ENCODE data around the gene KRTAP4-7. TPM values are rescaled to one million over a fixed set of nuclear protein-coding genes. Genes with fewer than 3 reads are reported as not detected.
"Not testable (repeated sequence)": the region's sequence is repeated elsewhere in the genome, so short reads cannot be mapped to it uniquely, and the experiment has no call there.

The KRTAP4-7 gene
- total and polyA plus RNA-seq, 9 donors: not detected

- Histone ChIP-seq H3K4me1 (ENCODE audit: control insufficient read depth, insufficient read depth, low read length) (no peaks in the 10 kb centered on the region), H3K27me3 (ENCODE audit: control insufficient read depth, insufficient read depth, low read length) (no peaks in the 10 kb centered on the region), H3K36me3 (ENCODE audit: control insufficient read depth, insufficient read depth, low read length) (no peaks in the 10 kb centered on the region), H3K4me3 (ENCODE audit: low read length) (no peak overlapping the region), H3K9me3 (replicated peaks; ENCODE audit: control insufficient read depth, low read depth, low read length) (no peaks in the 10 kb centered on the region), H3K27ac (ENCODE audit: low read length) (no peak overlapping the region)
- no peak for DNase-seq
- WGBS (ENCODE audit: insufficient coverage): 86% methylated on average over 5 of the region's 7 CpGs
These were observed 12.1 kb downstream of the KRTAP4-7 start for GRCh38 chr17:41096055-41096454.

GRCh38 chr17:41098042-41098441 is 14.1 kb downstream of the KRTAP4-7 start, which contains the start of gene KRTAP4-8:
TSS of gene KRTAP4-8 (minus strand) at chr17:41098142. CDS start at chr17:41098084, 58 bp downstream.
- H3K27ac ChIP-seq (ENCODE audit: low read length): no peak within 1 kb of the TSS
- WGBS (ENCODE audit: insufficient coverage): 50% methylated on average over 1 of the region's 4 CpGs
- H3K4me1 ChIP-seq (ENCODE audit: control insufficient read depth, insufficient read depth, low read length): no peaks in the 10 kb centered on the region
- H3K36me3 ChIP-seq (ENCODE audit: control insufficient read depth, insufficient read depth, low read length): no peaks in the 10 kb centered on the region
- H3K27me3 ChIP-seq (ENCODE audit: control insufficient read depth, insufficient read depth, low read length): no peaks in the 10 kb centered on the region
- no peak within 1 kb of the TSS for H3K4me3 ChIP-seq (ENCODE audit: low read length)
- no peak for DNase-seq
- no peaks in the 10 kb centered on the region for H3K9me3 ChIP-seq (replicated peaks; ENCODE audit: control insufficient read depth, low read depth, low read length)

- Histone ChIP-seq H3K27me3 (ENCODE audit: control insufficient read depth, insufficient read depth, low read length) (no peaks in the 10 kb centered on the region), H3K9me3 (replicated peaks; ENCODE audit: control insufficient read depth, low read depth, low read length) (no peaks in the 10 kb centered on the region), H3K4me3 (ENCODE audit: low read length) (no peak overlapping the region), H3K36me3 (ENCODE audit: control insufficient read depth, insufficient read depth, low read length) (no peaks in the 10 kb centered on the region), H3K27ac (ENCODE audit: low read length) (no peak overlapping the region), H3K4me1 (ENCODE audit: control insufficient read depth, insufficient read depth, low read length) (no peaks in the 10 kb centered on the region)
- WGBS (ENCODE audit: insufficient coverage): no CpG with 5 or more reads among the region's 6 CpGs
- no peak for DNase-seq
These were observed 14.5 kb downstream of the KRTAP4-7 start for GRCh38 chr17:41098481-41098880.

- H3K36me3 ChIP-seq (ENCODE audit: control insufficient read depth, insufficient read depth, low read length); H3K4me3 ChIP-seq (ENCODE audit: low read length); H3K27ac ChIP-seq (ENCODE audit: low read length); H3K27me3 ChIP-seq (ENCODE audit: control insufficient read depth, insufficient read depth, low read length); H3K9me3 ChIP-seq (replicated peaks; ENCODE audit: control insufficient read depth, low read depth, low read length); H3K4me1 ChIP-seq (ENCODE audit: control insufficient read depth, insufficient read depth, low read length); DNase-seq: not testable (repeated sequence)
- no CpG with 5 or more reads among the region's 7 CpGs for WGBS (ENCODE audit: insufficient coverage)
These were observed 15.9 kb downstream of the KRTAP4-7 start for GRCh38 chr17:41099682-41100480.

GRCh38 chr17:41101586-41102259 is 17.8 kb downstream of the KRTAP4-7 start, which contains the start of gene KRTAP4-16:
TSS of gene KRTAP4-16 (minus strand) at chr17:41102209. CDS start at chr17:41102209, 0 bp downstream.
- WGBS (ENCODE audit: insufficient coverage): 41% methylated on average over 9 of the region's 10 CpGs
- H3K4me3 ChIP-seq (ENCODE audit: low read length): no peak within 1 kb of the TSS
- no peaks in the 10 kb centered on the region for H3K27me3 ChIP-seq (ENCODE audit: control insufficient read depth, insufficient read depth, low read length)
- no peak for DNase-seq
- no peaks in the 10 kb centered on the region for H3K4me1 ChIP-seq (ENCODE audit: control insufficient read depth, insufficient read depth, low read length)
- H3K27ac ChIP-seq (ENCODE audit: low read length): no peak within 1 kb of the TSS
- no peaks in the 10 kb centered on the region for H3K36me3 ChIP-seq (ENCODE audit: control insufficient read depth, insufficient read depth, low read length)
- no peaks in the 10 kb centered on the region for H3K9me3 ChIP-seq (replicated peaks; ENCODE audit: control insufficient read depth, low read depth, low read length)

- Histone ChIP-seq H3K9me3 (replicated peaks; ENCODE audit: control insufficient read depth, low read depth, low read length) (no peaks in the 10 kb centered on the region), H3K4me1 (ENCODE audit: control insufficient read depth, insufficient read depth, low read length) (no peaks in the 10 kb centered on the region), H3K36me3 (ENCODE audit: control insufficient read depth, insufficient read depth, low read length) (no peaks in the 10 kb centered on the region), H3K27ac (ENCODE audit: low read length) (no peak overlapping the region), H3K27me3 (ENCODE audit: control insufficient read depth, insufficient read depth, low read length) (no peaks in the 10 kb centered on the region), H3K4me3 (ENCODE audit: low read length) (no peak overlapping the region)
- no CpG with 5 or more reads among the region's 1 CpG for WGBS (ENCODE audit: insufficient coverage)
- DNase-seq: no peak
These were observed 19.9 kb downstream of the KRTAP4-7 start for GRCh38 chr17:41103896-41104295.

GRCh38 chr17:41104386-41105038 is 20.6 kb downstream of the KRTAP4-7 start:
- not testable (repeated sequence) for H3K36me3 ChIP-seq (ENCODE audit: control insufficient read depth, insufficient read depth, low read length); H3K27ac ChIP-seq (ENCODE audit: low read length); H3K4me3 ChIP-seq (ENCODE audit: low read length); H3K4me1 ChIP-seq (ENCODE audit: control insufficient read depth, insufficient read depth, low read length); H3K9me3 ChIP-seq (replicated peaks; ENCODE audit: control insufficient read depth, low read depth, low read length); DNase-seq; H3K27me3 ChIP-seq (ENCODE audit: control insufficient read depth, insufficient read depth, low read length)
- no CpG with 5 or more reads among the region's 2 CpGs for WGBS (ENCODE audit: insufficient coverage)

- 59% methylated on average over 9 of the region's 10 CpGs for WGBS (ENCODE audit: insufficient coverage)
- H3K4me1 ChIP-seq (ENCODE audit: control insufficient read depth, insufficient read depth, low read length); H3K4me3 ChIP-seq (ENCODE audit: low read length); H3K27me3 ChIP-seq (ENCODE audit: control insufficient read depth, insufficient read depth, low read length); H3K36me3 ChIP-seq (ENCODE audit: control insufficient read depth, insufficient read depth, low read length); DNase-seq; H3K9me3 ChIP-seq (replicated peaks; ENCODE audit: control insufficient read depth, low read depth, low read length); H3K27ac ChIP-seq (ENCODE audit: low read length): not testable (repeated sequence)
These were observed 21.4 kb downstream of the KRTAP4-7 start, which contains the start of gene KRTAP4-9 for GRCh38 chr17:41105347-41105746. TSS of gene KRTAP4-9 (plus strand) at chr17:41105389. CDS start at chr17:41105389, 0 bp downstream.

GRCh38 chr17:41107941-41108450 is 24.0 kb downstream of the KRTAP4-7 start:
- DNase-seq: no peak
- Histone ChIP-seq H3K9me3 (replicated peaks; ENCODE audit: control insufficient read depth, low read depth, low read length) (no peaks in the 10 kb centered on the region), H3K36me3 (ENCODE audit: control insufficient read depth, insufficient read depth, low read length) (no peaks in the 10 kb centered on the region), H3K4me1 (ENCODE audit: control insufficient read depth, insufficient read depth, low read length) (no peaks in the 10 kb centered on the region), H3K27ac (ENCODE audit: low read length) (no peak overlapping the region), H3K4me3 (ENCODE audit: low read length) (no peak overlapping the region), H3K27me3 (ENCODE audit: control insufficient read depth, insufficient read depth, low read length) (no peaks in the 10 kb centered on the region)
- WGBS (ENCODE audit: insufficient coverage): no CpG with 5 or more reads among the region's 1 CpG

Data from muscle of leg (tissue), 11 donors.